G401 (cell line): Measurements from ENCODE around the gene ILK. TPM values are rescaled to one million over a fixed set of nuclear protein-coding genes. Genes with fewer than 3 reads are reported as not detected.

Source experiments
- DNase-seq: peaks from one replicate; pipeline ENCODE4 v3.0.0-alpha.2; 2015; ENCODE audit warnings: low spot score
- in situ Hi-C: cut with HindIII; loops from 2 replicates; pipeline ENCODE4 v1.10.0; 2016; ENCODE audit warnings: low sequenced_read_pairs, mixed read lengths
- total RNA-seq: library from RNA; depleted of rRNA; stranded (reverse); fragments of >200 nt; shearing (Covaris generic); gene quantifications from 2 replicates; pipeline ENCODE4 v1.2.3, GENCODE V29; 2014; rRNA removed

Gene ILK
- total RNA-seq, result 112 and 149 TPM in 2 replicates

GRCh38 chr11:6603287-6604080, at the start of gene ILK, which contains the start of gene RRP8:
Gene ILK (plus strand): TSS chr11:6603774. CDS start chr11:6604272, 498 bp downstream.
Gene RRP8 (minus strand): TSS chr11:6603616. CDS start chr11:6603502, 114 bp downstream.
- DNase-seq, result peak; percentile 92
- in situ Hi-C loops, result no loop called here

DNA sequence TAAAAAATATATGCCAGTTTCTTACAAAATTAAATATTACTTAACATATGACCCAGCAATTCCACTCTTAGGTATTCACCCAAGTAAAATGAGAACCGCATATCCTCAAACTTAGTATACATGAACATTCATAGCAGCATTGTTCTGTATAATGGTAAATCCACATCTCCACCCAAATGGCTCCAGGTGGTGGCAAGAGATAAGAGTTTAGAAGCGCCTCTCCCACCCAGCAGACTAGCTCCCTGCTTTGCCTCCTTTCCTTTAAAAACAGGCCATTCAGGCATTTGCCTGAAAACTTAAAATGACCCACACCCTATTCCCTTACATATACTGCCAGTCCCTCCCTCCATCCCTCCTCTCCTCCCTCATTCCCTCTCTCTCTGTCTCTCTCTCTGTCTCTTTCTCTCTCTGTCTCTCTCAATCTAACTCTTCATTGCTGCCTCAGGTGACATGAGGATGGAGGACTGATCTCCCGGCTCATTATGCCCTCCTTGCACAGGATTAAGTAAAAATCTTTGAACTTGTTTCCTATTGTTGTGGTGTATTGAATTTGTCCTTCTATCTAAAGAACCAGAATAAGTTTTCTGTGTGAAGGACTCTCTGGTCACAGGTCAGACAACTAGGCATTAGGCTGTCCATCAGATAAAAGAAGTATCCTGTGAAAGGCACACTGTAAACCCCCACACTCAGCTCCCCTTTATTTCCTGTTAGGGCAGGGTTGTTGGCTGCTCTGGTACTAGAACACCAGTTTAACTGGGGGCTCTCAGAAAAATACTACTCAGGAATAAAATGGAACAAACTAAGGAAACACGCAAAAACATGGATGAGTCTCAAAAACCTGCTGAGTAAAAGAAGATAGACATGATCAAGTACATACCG, 48.5 kb upstream of the ILK start:
- no peak for DNase-seq

DNA sequence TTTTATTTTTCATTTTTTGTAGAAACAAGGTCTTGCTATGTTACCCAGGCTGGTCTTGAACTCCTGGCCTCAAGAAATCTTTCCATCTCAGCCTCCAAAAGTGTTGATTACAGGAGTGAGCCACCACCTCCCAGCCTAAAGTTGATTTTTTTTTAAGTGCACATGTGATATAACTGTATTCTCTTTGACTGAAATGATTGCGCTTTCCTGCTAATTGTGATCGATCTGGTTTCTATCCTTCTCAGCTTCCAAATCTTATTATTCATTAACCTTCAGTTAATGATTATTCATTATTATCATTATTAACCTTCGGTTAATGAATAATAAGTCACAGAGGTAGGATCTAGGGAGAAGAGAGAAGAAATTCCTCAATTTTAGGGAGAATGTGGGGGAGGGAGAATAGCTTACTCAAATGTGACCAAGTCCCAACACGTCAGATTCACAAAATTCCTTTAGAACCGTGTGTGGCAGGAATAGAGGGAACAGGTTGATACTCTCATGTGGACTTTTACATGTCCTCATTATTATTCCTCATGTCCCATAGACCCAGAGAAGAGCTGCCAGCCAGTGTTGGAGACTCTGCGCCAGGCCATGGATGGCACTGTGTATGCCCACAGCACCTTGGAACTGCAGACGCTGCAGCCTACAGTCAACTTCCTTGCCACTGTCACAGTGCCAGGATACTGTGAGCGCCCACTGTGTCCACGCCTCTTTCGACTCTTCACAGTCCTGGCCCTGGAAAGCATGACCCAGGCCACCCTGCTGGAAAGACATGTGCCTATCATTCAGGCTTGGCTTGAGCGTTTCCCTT, 47.2 kb upstream of the ILK start:
- no peak for DNase-seq
- in situ Hi-C loops, result no loop called here

More for the DNA sequence above, 48.5 kb upstream of the ILK start:
- in situ Hi-C loops, result no loop called here

DNA sequence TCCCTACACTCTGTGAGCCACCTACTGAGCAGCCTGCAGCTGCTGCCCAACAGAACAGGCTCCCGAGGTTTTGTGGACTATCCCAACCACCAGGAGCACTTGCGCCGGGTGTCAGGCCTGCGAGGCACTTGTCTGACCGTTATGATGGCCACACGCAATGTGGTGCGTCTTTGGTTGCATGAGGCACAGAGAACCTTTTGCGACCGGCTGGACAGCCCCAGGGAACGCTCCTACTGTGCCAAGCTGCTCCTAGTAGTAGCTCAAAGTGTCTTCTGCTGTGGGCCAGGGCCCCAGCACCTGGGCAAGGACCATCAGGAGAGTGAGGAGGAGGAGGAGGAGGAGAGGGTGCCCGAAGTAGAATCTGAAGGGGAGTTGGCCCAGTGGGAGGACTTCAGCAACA, 46.5 kb upstream of the ILK start:
- no peak for DNase-seq
- in situ Hi-C loops, result no loop called here

DNA sequence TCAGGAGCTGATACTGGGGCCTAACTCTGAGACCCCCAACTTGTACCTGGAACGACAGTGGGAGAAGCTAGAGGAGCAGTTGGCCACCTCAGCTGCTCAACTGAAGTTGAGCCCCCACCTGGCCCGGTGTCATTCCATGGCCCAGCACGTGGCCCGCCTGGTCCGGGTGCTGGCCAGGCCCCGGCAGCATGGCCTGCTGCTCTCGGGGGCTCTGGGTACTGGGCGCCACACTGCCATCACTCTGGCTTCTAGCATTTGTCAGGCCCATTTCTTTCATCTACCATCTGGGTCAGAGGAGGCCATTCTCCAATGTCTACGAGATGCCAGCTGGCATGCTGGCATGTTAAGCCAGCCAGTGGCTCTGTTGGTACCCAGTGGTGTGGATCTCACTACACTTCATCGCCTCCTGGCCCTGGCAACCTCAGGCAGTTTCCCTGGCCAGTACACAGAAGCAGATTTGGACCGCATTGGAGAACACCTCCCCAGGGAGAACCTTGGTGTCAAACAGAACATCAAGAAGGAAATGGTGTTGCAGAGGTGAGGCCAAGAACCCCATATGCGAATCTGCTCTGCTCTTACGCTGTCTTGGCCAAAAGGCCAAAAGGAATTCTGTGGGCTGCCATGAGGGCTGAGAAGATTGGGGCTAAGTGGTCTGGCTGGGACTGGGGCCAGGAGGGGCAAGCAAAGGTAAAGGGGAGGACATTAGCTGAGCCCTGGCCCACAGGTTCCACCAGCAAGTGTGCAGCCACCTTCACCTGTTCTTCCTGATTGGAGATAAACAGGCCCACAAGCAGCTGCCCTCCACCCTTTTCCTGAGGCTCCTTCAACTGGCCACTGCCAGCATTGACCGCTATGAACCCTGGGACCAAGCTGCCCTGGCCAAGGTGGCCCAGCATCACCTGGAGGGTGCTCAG, 45.6 kb upstream of the ILK start:
- peak; percentile 66 for DNase-seq
- in situ Hi-C loops, result no loop called here

- no peak for DNase-seq
- in situ Hi-C loops, result no loop called here
These were observed 44.2 kb upstream of the ILK start for GRCh38 chr11:6559369-6559768.

- no peak for DNase-seq
- in situ Hi-C loops, result no loop called here
These were observed 42.3 kb upstream of the ILK start for GRCh38 chr11:6561288-6561687.

DNA sequence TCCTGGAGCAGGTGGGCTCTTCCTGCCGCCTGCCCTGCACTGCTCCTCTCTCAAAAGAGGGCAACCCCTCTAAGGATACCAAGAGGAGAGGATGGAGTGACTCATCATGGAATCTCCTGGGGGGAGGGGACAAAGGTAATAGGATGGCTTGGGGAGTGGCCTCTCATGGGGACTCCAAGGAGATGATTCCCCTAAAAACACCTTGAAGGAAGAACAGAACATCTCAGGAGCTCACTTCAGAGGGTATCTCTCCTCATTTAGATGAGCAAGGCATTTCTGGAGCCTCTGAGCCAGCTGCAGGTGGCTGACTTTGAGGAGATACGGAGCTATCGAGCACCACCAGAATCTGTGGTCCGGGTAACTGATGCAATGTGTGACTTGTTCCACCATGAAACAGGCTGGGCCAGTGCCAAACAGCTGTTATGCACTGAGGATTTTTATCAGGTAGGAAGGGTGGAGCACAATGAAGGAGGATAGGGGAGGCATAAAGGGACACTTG, 40.4 kb upstream of the ILK start:
- no peak for DNase-seq
- in situ Hi-C loops, result no loop called here

- in situ Hi-C loops, result no loop called here
- DNase-seq, result peak; percentile 22
These were observed 39.9 kb upstream of the ILK start for GRCh38 chr11:6563667-6564066.

- in situ Hi-C loops, result no loop called here
- DNase-seq, result no peak
These were observed 38.2 kb upstream of the ILK start for GRCh38 chr11:6565325-6565724.

DNA sequence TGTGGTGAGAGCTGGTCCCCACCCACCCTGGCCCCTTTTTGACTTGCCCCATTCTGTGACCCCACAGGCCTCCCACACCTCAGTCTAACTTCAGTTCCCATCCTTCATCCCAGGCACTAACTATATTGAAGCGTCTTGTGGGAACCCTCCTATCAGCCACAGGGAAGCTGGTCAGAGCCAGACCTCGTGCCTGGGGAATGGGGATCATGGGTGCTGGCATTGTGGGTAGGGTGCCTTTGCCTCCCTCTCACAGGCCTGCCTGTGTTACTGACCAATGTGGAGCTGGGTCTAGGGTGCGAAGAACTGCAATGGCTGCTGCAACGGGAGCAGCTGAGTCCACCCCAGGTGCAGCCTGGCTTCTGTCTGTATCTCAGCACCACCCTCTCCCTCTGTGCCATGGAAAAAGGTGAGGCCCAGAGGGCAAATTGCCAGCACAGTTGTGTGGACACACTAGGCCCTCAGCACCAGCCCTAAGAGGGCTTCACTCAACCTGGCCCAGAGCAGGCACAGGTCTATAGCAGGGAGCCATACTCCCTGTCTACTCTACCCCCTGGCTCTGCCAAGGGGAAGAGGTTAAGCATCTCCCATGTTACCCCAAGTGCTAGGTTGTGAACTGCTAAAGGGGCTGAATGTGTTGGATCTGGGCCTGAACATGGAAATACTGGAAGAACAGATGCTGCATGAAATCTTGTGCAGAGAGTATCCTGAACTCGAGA, 37.4 kb upstream of the ILK start:
- no peak for DNase-seq
- in situ Hi-C loops, result no loop called here

- peak; percentile 59 for DNase-seq
- in situ Hi-C loops, result no loop called here
These were observed 36.7 kb upstream of the ILK start for GRCh38 chr11:6566704-6567370.

GRCh38 chr11:6567371-6567745, 36.2 kb upstream of the ILK start:
- in situ Hi-C loops, result no loop called here
- DNase-seq, result peak; percentile 82

GRCh38 chr11:6568191-6568918, 35.2 kb upstream of the ILK start:
- in situ Hi-C loops, result no loop called here

GRCh38 chr11:6569706-6570105, 33.9 kb upstream of the ILK start:
- DNase-seq, result no peak
- in situ Hi-C loops, result no loop called here

More at GRCh38 chr11:6568191-6568918, 35.2 kb upstream of the ILK start:
- peak; percentile 25 for DNase-seq

- in situ Hi-C loops, result no loop called here
- peak; percentile 16 for DNase-seq
These were observed 32.7 kb upstream of the ILK start for GRCh38 chr11:6570691-6571427.
